Activated CD8-positive, alpha-beta memory T cell treated with anti-CD3 and anti-CD28 coated beads for 4 hours (primary cell): Measurements from ENCODE around the gene HTR5A.

ENCODE experiments used
- DNase-seq, 2 donors: peaks; one replicate each; pipeline ENCODE4 v3.0.0-alpha.2; 2020; ENCODE audit warnings: low read depth in 2 of 2

The HTR5A gene

DNA sequence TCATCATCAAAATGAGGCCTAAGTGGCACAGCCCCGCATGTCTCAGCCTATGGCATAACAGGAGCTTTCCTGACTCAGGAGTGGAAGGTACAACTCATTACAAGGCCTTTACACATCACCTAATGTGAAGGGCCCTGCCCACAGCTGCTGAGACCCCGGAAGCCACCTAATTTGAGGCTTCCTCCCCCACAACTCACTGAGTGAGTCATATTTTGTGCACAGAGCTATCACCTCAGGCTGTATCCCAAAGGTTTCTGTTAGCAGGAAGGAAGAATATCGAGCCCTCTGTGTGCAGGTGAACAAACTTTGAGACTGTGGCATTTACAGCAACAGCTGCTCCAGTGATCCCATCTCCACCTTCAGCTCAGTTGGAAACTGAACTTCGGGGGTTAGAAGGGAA, 20.6 kb downstream of the HTR5A start:
- DNase-seq, result peak in 1 of 2 donors; percentile 15

DNA sequence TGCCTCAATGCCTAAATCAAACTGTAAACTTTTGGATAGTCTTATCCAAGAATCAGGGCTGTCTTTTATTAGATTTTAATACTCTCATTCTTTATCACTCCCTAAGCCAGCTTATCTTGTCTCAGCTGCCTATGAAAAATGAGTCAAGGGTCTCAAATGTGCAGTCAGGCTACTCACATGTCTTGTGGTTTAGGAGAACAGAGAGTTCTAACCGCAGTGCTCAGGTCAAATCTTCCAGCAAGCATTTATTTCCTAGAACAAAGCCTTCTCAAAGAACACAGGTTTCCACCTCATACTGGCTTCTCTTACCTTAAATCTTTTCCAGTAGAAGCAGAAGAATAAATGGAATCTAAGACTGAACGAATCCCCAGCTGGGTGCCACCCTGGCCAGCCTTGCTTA, 23.5 kb downstream of the HTR5A start:
- DNase-seq, result no peak

- no peak for DNase-seq
Observed at GRCh38 chr7:155094636-155095135, 24.6 kb downstream of the HTR5A start.

DNA sequence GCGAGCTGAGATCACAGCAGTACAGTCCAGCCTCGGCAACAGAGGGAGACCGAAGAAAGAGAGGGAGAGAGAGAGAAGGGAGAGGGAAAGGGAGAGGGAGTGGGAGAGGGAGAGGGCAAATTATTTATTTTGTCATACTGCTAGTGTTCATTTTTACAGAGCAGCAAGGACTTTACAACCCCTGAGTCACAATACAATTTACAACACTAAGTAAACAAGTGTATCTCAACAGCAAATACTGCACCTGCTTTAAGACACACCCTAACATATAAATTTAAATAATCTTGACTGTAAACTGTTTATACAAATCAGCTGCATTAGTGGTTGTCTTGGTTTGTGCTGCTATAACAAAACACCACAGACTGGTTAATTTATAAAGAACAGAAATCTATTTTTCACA, 27.2 kb downstream of the HTR5A start:
- no peak for DNase-seq

- no peak for DNase-seq
Observed at GRCh38 chr7:155103839-155104238, 33.7 kb downstream of the HTR5A start.

DNA sequence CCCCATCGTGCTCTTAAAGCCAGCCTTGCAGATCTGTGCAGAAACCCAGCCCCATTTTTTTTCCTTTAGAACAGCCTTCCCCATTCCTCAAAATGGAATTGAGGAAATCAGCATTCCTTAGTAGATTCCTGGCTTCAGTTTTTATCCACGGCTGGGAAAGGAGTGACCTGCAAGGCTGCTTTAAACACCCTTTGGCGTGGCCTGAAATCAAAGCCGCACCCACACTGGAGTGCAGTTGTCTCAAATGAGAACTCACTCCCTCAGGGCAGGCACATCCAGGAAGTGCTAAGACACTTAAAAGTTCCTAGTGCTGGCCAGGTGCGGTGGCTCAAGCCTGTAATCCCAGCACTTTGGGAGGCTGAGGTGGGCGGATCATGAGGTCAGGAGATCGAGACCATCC, 34.8 kb downstream of the HTR5A start:
- no peak for DNase-seq

GRCh38 chr7:155106356-155106755, 36.2 kb downstream of the HTR5A start:
- no peak for DNase-seq

GRCh38 chr7:155107126-155107525, 37.0 kb downstream of the HTR5A start:
- no peak for DNase-seq

- no peak for DNase-seq
Observed at GRCh38 chr7:155108144-155108901, 38.2 kb downstream of the HTR5A start.

DNA sequence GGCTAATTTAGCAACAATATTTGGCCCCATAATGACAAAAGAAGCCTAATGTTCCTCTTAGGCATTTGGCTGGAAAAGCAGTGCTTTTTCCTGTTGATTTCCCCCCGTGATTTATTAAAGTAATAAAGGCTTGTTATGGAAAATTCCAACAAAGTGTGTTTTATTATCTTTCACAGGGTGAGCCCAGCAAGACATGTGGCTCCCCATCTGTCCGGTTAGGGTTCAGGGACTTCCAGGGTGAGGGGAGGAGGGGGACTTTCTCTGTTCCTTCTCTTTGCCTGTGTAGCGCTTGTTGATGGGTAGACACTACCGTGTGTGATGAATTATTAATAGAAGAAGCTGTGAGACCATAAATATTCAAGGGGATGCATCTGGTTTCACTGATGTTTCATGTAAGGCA, 39.0 kb downstream of the HTR5A start:
- DNase-seq, result no peak

DNA sequence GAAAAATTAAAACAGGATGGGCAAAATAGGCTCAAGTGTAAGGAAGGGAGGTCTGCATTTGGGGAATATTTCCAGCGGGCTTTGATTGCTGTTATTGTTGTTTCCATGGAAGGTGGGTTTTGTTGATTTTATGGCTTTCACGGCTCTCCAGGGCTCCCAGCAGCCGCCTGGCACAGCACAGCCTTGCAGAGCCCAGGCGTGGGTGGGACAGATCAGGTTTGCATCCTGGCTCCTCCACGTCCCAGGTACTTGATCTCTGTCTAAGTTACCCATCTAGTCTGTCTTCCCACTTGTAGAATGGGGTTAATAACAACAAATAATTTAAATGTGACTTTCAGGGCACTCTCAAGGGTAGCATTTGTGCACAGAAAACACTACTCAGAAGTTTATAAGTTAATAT, 45.2 kb downstream of the HTR5A start:
- DNase-seq, result no peak

GRCh38 chr7:155119801-155120382, 49.8 kb downstream of the HTR5A start:
- no peak for DNase-seq

- DNase-seq, result no peak
Observed at GRCh38 chr7:155120460-155120859, 50.3 kb downstream of the HTR5A start.

DNA sequence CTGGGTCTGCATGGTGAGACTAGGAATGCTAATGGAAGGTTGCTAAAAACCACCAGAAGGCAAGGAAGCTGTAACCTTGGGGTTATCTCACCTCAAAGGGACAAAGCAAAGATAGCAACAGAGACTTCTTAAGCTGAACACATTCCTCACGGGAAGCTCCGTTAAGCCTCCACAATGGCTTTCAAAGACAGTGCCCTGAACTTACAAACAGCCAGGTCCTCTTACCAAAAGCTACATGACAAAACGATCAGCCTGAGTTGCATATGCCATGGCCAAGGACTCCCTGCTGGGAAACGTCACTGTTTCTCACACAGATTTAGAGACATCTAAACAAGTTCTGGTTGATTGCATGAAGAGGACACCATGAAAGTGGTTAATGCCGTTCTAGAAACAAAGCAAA, 52.7 kb downstream of the HTR5A start:
- no peak for DNase-seq

GRCh38 chr7:155123413-155123812, 53.3 kb downstream of the HTR5A start:
- no peak for DNase-seq

- no peak for DNase-seq
Observed at GRCh38 chr7:155124706-155125105, 54.6 kb downstream of the HTR5A start.

DNA sequence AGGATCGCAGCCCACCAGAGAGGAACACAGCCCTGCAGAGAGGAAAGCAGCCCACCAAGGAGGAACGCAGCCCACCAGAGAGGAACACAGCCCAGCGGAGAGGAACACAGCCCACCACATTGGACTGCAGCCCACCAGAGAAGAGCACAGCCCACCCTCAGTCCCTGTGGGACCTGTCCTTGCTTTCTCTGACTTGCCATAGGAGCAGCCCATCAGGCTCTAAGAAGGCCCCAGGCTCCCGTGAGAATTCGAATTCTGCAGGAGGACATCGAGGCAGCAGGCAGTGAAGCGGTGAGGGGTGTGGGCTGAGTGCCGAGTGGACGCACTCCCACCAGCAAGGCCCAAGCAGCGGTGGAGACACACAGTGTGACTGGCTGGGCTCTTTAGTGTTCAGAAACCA, 59.1 kb downstream of the HTR5A start:
- DNase-seq, result no peak

DNA sequence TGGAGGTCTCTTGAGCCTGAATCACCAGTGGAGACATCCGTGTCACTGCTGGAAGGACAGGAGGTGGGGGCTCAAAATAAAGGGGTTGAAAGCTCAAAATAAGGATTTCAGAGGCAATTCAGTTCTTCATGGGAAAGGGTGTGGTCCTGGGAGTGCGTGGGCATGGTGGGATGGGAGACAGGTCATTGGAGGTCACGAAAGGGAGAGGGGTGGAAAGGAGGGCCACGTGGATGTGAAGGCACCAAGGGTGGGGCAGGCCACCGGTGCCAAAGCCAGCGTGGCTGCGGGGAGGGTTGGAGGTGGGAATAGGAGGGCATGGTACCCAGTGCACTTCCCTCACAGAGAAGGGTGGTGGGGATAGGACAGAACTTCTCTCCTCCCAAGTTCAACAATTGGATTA, 59.7 kb downstream of the HTR5A start:
- DNase-seq, result no peak

DNA sequence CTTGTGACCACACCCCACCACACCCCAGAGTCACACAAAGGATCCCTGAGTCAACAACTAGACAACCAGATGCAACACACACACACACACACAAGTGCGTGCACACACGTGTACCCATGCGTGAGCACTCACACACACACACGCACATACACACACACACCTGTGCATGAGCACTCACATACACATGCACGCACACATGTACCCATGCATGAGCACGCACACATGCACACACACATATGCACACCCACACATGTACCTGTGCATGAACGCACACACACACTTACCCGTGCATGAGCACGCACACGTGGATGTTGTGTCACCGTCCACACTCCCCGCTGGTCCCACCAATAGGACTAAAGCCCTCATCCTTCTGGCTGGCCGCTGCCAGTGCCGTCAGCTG, 60.4 kb downstream of the HTR5A start:
- DNase-seq, result no peak

- DNase-seq, result no peak
Observed at GRCh38 chr7:155131090-155131489, 61.0 kb downstream of the HTR5A start.

DNA sequence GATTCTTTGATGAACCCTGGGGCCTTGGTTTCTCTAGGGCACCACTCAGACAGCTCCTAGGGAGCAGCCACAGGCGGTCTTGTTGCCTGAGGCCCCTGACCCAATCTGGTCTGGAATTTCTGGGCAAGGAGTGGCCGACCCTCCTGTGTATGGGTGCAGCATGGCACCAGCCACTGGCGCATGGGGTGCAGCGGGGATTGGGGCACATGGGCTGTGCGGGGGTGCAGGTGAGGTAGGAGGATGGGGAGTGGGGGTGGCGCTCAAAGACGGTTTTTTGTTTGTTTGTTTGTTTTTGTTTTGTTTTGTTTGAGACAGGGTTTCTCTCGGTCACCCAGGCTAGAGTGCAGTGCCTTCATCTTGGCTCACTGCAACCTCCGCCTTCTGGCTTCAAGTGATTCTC, 62.3 kb downstream of the HTR5A start:
- no peak for DNase-seq

DNA sequence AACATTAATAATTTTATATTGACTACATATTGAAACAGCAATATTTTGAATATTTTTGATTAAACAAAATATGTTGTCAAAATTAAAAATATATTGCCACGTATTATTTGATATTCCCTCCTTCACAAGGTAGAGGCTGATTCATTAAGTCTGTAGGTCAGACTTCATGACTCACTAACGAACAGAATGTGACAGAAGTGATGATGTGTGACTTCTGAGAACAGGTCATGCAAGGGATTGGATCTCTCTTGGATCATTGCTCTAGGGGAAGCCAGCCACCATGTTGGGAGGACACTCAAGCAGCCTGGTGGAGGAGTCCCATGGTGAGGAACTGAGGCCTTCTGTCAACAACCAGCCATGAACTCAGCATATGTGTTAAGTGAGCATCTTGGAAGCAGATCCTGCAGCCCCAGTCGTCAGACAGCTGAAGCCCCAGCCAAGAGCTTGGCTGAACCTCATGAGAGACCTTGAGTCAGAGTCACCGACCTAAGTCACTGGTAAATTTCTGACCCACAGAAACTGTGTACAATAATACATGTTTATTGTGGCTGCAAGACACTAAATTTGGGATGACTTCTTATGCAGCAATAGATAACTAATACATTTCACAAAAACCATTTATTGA, 66.6 kb downstream of the HTR5A start:
- DNase-seq, result no peak
